Jurkat, Clone E6-1 (cell line): Measurements from ENCODE around the gene FHOD3.
"Not testable (repeated sequence)": the region's sequence is repeated elsewhere in the genome, so short reads cannot be mapped to it uniquely, and the experiment has no call there.

ENCODE experiments used
- DNase-seq: peaks from one replicate; pipeline ENCODE4 v3.0.0-alpha.2; 2011; ENCODE audit warnings: low read depth, low spot score
- H3K4me3 ChIP-seq: 2 replicates; pipeline ENCODE4 v1.5.1; 2011; ENCODE audit warnings: mild to moderate bottlenecking, low read length, control low read depth, moderate library complexity

Gene FHOD3

DNA sequence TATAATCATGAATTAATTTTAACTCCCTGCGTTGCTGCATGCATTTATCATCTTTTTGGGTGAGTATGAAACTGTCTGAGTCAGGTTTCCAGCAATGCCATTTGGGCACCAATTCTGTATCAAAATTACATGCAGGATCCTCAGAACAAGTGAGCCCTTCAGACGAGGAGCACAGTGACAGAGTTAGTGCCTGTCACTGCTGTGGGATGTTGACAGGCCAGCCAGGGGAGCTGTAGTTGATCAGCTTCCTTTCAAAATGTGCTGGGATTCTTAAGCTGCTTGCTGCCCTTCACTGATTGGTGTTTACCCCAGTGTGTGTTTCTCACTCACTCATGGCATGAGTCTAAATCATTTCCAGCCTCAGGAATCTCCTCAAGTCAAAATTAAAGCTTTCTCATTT, 422.1 kb downstream of the FHOD3 start:
- DNase-seq, result no peak
- H3K4me3 ChIP-seq, result no peak overlapping the region

DNA sequence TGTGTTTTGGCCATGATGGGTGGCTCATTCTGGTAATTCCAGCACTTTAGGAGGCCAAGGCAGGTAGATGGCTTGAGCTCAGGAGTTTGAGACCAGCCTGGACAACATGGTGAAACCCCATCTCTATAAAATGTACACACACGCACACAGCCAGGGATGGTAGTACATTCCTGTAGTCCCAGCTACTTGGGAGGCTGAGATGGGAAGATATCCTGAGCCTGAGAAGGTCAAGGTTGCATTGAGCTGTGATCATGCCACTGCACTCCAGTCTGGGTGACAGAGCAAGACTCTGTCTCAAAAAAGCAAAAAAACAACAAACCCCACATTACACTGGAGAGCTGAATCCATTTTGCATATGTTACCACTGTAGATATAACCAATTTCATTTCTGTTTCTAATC, 423.8 kb downstream of the FHOD3 start:
- H3K4me3 ChIP-seq, DNase-seq: not testable (repeated sequence)

DNA sequence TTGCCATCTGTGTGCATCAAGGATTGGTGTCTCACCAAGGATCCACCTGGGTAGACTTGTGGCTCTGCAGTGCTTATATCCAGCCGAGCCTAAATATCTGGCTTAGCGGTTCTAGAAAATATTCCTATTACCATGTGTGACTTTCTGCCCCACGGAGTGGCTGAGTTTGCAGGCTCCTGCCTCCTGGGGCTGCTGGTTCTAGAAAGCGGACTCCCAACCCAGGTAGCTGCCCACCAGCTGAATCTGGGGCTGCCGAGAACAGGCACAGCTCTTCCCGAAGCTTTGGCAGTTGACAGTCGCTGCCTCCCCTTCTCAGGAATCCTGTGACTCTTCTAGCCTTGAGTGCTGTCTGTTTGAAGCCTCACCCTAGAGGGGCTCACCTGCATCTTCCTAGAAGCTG, 426.7 kb downstream of the FHOD3 start:
- DNase-seq, result no peak

DNA sequence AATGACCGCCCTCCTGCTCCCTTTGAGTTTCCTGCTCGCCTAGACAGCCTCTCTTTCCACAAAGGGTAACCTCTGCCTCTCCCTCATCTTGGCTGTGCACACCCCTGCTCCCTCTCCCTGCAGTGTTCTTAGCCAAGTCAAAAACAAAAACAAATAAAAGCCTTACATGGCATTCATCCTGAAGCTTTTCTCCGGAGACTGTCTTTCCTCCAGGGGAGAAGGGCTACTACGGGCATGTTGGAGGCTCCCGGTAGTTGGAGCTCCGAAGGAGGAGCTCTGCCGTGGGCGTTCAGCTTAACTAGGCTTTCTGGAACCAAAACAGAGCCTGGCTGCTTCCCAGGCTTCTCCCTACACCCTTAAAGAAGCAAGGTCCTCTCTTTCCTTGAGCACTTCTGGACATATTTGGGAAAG, 427.1 kb downstream of the FHOD3 start:
- DNase-seq, result no peak
- H3K4me3 ChIP-seq, result no peak overlapping the region

More for the DNA sequence above, 426.7 kb downstream of the FHOD3 start:
- H3K4me3 ChIP-seq, result no peak overlapping the region

DNA sequence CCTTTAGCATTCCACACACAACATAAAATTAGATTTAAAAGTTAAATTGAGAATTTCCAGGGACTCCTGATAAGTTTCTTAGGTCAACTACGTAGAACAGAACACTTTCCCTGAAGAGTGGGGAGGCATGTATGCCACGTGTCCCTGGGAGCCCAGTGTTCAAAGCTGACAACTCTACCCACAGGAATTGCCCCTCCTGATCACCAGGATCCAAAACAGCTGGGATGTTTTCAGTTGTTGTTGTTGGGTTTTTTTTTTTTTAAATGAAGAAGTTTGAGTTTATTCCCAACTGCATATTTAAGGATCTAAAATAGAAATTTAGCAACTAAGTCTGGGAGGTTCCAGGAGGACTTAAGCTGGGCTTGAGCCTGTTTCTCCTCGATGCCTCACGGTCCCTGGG, 430.8 kb downstream of the FHOD3 start:
- H3K4me3 ChIP-seq, result no peak overlapping the region
- DNase-seq, result no peak

DNA sequence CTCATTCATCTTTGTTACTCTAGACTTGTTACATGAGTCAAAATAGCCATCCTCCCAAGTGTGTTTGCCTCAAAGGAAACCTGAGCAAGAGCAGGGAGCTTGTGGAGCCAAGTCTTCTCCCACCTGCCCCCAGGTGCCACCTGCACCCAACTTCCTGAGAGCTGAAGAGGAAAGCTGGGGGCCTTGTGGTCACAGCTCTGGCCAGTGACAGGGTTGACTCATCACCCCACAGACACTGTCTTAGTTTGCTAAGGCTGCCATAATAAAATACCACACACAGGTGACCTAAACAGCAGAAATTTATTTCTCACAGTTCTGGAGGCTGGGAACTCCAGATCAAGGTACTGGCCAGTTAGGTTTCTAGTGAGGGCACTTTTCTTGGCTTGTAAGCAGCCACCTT, 431.7 kb downstream of the FHOD3 start:
- DNase-seq, result no peak

DNA sequence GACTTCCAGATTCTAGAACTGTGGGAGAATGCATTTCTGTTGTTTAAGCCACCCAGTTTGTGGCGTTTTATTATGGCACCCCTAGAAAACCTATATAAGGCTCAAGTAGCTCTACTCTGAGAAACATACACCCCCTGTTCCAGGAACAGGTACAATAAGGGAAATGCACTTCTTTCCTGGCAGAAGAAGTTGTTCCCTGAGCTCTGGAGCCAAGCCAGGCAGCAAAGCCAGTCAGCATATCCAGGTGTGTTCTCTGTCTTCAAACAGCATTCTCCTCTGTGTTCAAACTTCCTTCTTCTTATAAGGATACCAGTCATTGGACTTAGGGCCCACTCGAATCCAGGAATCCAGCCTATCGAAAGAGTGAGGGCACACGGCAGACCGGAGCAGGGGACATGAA, 434.8 kb downstream of the FHOD3 start:
- no peak overlapping the region for H3K4me3 ChIP-seq
- no peak for DNase-seq

More for the DNA sequence above, 431.7 kb downstream of the FHOD3 start:
- no peak overlapping the region for H3K4me3 ChIP-seq

DNA sequence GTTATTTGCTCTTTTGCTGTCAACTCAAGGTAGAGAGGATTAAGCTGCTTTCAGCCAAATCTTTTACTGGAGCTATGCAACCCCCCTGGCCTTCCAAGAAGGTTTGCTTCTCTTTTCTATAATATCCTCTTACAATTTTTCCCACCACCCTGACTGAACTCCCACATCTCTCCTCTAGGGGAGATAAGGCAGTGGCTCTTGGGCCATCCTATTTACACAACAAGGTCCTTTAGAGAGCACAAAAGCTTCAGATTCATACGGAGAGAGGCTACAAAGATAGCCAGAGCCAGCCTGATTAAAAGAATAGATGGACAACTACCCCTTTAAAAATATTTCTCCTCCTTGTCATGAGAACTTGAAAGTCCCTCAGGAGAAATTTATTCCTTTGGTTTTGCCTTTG, 435.6 kb downstream of the FHOD3 start:
- H3K4me3 ChIP-seq, result no peak overlapping the region
- DNase-seq, result no peak

DNA sequence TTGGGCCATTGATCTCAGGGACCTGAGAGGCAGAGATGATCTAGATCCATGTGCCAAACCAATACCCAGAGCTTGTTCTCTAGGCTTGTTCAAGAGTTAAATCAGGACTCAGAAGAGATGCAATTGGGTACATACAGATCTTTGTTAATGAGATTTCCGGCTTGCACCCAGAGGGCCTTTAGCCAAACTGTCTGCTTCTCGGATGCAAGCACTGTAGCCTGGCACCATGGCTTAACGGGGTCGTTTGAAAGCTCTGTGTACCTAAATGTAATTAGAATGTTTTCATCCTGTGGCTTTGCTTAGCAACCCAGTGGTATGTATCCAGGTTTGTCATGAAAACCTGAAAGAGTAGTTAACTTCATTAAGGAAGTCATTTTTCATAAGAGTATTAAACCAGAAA, 437.1 kb downstream of the FHOD3 start:
- no peak overlapping the region for H3K4me3 ChIP-seq
- no peak for DNase-seq

DNA sequence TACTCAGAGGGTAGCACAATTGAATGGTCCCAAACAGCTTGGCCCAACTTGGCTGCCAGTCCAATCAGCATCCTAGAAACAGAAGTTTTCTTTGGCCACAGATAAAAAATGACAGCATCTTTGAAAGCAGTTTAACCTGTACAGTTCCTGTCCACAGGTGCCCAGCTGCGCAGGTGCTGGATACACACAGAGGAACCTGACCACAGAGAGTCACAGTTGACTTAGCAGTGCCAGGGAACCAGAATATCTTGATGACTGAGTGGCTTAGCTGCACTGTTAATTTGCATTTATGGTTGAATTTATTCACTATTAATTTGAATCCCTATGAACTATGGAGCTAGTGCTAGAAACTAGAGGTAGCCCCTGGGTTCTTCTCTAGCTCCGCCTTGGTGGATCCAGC, 437.6 kb downstream of the FHOD3 start:
- H3K4me3 ChIP-seq, result no peak overlapping the region

DNA sequence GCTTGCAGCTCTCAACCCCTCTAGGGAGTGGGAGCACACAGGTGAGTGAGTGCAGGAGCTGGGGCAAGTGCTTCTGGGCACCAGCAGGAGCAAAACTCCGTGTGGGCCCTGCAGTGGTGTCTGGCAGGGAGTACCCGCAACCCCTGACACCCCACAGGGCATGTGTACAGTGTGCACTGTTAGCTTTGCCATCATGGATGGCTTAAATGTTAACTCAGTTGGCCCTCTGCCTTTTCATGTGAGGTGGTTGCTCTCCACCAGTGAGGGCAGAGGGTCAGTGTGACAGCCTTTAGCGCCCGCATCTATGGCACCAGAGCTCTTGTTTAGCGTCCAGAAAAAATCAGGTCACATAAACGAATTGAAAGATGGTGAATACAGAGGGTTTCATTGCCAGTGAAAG, 438.6 kb downstream of the FHOD3 start:
- DNase-seq, result no peak
- H3K4me3 ChIP-seq, result no peak overlapping the region

More for the DNA sequence above, 437.6 kb downstream of the FHOD3 start:
- no peak for DNase-seq

DNA sequence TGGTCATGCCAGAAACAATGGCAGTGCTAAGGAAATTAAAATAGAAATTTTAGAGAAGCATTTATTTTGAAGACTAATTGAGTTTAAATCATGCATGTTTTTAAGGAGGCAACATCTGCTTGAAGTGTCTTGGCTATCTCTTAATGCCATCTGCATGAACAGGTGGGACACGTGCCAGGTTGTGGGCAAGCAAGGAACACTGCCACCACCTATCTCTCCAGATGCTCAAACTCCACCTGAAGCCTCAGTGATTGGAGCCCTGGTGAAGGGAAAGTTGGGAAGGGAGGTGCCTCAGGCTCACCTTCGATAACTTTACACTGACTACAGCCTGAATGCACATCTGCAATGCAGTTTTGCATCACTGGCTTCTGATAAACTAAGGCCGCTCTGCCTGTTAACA, 439.8 kb downstream of the FHOD3 start:
- DNase-seq, result no peak
- H3K4me3 ChIP-seq, result no peak overlapping the region

DNA sequence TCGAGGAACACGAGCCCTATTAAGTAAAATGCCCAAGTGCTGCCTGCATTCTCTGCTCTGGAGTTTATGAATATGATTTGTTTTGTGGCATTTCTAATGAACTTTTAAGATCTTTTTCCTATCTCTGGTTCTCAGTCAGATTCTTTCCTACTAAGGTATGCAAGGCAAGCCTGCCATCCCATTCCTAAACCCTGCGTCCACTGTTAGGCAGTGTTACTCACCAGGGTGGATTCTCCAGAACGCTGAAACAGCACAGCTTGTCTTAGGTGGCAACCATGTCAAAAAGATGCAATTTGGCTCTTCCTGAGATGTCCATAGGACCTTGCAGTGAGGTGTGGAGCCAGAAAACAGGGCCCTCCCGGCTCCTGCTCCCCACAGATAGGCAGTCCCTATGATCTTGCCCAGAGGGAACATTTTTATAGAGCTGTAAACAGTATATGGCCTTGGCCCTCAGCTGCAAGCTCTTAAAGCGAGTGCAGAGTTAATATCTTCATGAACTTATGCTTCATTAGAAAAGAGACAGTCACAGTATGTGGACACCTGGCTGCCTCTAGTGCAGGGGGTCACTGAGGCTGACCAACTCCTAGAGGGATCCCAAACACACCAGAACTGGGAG, 446.9 kb downstream of the FHOD3 start:
- no peak for DNase-seq

DNA sequence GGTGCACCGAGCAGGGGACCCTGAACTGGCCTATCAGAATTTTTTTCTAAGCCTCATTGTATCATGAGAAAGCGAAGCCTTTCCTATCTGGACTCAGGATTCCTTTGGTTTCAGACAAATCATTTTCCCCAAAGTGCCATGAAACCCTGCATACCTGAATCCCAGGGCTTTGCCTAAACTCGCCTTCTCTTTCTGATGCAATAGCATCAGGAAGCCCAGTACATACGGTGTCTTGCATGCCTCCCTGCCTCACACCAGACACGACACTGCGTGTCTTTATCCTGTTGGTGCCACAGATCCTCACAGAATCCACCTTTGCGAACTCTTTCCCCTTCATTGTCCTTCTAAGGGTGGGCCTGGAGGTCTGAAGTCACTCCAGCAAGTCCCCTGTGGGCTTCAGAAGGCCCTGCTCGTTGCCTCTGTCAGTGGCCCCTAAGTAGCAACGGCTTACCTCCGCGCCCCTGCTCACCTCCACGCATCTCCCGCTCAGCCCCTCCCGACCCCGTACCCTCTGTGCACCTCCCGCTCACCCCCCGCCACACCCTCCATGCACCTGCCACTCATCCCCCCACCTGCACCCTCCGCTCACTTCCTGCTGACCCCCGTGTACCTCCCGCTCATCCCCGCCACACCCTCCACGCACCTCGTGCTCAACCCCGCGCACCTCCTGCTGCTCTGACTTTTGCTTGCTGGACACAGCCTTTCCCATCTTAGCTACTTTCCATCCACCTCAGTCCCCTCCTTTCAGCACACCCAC, 447.9 kb downstream of the FHOD3 start:
- H3K4me3 ChIP-seq, result no peak overlapping the region
- DNase-seq, result no peak

More for the DNA sequence above, 446.9 kb downstream of the FHOD3 start:
- no peak overlapping the region for H3K4me3 ChIP-seq

DNA sequence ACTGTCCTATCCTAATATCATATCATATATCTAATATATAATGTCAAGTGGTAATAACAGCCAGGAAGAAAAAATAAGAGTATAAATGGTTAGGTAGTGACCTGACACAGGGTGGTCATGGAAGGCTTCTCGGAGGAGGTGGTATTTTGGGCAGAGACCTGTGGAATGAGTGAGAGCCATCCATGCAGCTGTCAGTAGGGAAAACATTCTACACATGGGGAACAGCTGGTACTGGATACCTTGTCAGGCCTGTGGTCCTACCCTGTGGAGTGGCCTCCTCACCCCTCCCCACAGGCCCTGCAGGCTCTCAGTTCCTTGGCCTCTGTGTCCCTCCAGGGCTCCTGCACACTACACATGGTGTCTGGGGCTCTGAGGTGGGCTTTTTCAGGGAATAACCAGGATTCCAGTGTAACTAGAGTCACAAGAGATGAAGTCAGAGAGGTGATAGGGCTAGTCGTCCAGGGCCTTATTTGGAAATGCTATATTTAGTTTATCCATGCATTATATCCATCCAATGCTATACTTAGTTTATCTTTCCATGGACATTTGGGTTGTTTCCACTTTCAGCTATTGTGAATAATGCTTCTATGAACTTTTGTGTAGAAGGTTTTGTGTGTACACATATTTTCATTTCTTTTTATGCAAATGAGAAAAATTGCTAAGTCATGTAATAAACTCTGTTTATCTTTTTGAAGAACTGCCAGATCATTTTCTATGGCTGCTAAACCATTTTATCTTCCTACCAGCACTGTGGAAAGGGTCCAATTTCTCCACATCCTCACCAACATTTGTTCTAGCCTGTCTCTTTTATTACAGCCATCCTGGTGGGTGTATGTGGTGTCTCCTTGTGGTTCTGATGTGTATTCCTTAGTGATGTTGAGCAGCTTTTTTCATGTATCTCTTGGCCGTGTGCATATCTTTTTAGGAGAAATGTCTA, 455.7 kb downstream of the FHOD3 start:
- DNase-seq, result no peak
- H3K4me3 ChIP-seq, result no peak overlapping the region

DNA sequence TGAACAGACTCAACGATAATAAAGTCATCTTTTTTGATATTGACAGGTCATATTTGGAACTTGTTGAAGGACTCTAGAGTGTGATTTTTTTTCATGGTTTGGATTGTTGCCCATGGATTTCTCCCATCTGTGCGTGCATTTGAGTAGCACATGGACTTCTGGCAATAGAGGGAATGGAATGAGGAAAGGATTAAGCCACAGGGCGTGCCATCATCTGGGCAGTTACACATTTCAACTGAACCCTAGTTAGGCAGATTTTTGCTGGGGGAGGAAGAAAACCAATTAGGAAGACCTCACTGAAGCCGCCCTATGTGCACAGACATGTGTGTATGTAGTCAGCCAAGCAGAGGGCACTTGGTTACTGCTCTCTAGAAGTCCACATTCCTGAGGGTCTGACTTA, 458.7 kb downstream of the FHOD3 start:
- DNase-seq, result no peak

DNA sequence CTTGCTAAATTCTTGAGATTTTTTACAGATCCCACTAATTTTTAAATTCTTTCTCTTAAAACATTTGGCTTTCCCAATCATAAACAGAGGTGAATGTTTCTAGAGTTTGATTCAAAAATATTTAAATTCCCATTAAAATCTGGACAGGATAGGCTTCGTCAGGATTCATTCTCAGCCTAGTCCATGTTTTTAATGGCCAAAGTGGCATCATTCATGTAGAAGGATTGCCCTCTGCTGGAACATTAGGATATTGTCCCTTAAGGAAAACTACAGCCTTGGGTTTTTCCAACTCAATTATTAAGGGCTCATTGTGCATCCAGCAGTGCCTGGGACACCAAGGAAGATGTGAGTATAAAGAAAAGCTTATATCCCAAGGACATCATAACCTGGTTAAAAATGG, 459.6 kb downstream of the FHOD3 start:
- H3K4me3 ChIP-seq, result no peak overlapping the region
- DNase-seq, result no peak

More for the DNA sequence above, 458.7 kb downstream of the FHOD3 start:
- no peak overlapping the region for H3K4me3 ChIP-seq

DNA sequence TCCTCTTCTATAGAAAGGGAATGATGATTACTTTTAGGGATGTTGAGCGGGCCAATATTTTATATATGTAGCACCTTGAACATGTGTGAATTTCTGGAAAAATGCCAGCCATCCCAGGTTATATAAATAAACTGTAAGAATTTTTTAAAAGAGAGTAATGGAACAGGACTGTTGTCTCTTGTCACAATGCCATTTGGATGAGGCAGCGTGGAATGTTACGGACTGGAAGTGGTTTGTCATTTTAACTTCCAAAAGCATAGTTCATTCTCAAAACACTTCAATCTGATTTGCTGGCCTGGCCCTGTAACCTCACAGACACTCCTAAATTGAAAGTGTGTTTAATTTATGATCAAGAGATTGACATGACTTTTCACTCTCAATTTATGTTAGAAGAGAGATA, 460.5 kb downstream of the FHOD3 start:
- DNase-seq, result no peak
- H3K4me3 ChIP-seq, result no peak overlapping the region

DNA sequence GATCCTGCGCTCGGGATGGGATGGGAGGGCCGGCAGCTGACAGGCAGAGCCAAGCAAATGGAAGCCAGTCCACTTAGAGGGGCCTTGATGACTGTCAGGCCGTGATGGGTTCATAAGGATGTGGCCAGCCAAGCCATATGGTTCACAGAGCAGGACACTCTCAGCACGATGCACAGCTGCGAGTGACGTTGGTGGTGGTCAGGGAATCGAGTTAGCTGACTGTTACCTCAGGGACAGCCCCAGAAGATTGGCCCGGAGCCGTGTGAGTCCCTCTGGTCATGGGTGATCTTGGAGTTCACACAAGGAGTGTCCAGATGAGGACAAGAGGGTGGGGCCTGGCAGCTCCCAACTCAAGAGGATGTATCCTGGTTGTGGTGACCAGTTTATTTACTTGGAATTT, 461.1 kb downstream of the FHOD3 start:
- no peak overlapping the region for H3K4me3 ChIP-seq
- DNase-seq, result no peak
